ENCODE data around the gene CBLC.
A peak's percentile ranks its signal among the peaks of the same experiment; 100 is the strongest.
"Not testable (repeated sequence)": the region's sequence is repeated elsewhere in the genome, so short reads cannot be mapped to it uniquely, and the experiment has no call there.

Gene CBLC

DNA sequence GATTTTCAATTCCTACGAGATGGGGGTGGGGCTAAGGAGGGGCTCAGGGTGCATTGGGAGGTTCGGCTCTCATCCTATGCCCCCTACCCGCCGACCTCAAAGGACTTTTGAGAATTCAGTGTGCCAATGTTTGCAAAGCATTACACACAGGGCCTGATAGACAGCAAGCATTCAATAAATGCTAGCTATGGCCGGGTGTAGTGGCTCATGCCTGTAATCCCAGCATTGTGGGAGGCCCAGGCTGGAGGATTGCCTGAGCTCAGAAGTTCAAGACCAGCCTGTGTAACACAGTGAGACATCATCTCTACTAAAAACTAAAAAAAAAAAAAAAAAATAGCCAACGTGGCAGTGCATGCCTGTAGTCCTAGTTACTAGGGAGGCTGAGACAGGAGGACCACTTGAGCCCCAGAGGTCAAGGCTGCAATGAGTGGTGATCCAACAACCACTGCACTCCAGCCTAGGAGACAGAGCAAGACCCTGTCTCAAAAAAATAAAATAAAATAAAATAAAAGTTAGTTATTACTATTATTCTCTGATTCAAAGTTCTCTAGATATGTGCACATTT is 1.9 kb upstream of the CBLC start:
- TF ChIP-seq, protein P1, sequence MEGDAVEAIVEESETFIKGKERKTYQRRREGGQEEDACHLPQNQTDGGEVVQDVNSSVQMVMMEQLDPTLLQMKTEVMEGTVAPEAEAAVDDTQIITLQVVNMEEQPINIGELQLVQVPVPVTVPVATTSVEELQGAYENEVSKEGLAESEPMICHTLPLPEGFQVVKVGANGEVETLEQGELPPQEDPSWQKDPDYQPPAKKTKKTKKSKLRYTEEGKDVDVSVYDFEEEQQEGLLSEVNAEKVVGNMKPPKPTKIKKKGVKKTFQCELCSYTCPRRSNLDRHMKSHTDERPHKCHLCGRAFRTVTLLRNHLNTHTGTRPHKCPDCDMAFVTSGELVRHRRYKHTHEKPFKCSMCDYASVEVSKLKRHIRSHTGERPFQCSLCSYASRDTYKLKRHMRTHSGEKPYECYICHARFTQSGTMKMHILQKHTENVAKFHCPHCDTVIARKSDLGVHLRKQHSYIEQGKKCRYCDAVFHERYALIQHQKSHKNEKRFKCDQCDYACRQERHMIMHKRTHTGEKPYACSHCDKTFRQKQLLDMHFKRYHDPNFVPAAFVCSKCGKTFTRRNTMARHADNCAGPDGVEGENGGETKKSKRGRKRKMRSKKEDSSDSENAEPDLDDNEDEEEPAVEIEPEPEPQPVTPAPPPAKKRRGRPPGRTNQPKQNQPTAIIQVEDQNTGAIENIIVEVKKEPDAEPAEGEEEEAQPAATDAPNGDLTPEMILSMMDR (conservative IDR thresholded peaks at IDR 0.05; ENCODE audit: control insufficient read depth, insufficient read depth, low read depth, low read length), result no peak
- no peak overlapping the region for H3K4me3 ChIP-seq (ENCODE audit: control insufficient read depth, low read depth, low read length)
- DNase-seq (ENCODE audit: low read depth), result no peak

DNA sequence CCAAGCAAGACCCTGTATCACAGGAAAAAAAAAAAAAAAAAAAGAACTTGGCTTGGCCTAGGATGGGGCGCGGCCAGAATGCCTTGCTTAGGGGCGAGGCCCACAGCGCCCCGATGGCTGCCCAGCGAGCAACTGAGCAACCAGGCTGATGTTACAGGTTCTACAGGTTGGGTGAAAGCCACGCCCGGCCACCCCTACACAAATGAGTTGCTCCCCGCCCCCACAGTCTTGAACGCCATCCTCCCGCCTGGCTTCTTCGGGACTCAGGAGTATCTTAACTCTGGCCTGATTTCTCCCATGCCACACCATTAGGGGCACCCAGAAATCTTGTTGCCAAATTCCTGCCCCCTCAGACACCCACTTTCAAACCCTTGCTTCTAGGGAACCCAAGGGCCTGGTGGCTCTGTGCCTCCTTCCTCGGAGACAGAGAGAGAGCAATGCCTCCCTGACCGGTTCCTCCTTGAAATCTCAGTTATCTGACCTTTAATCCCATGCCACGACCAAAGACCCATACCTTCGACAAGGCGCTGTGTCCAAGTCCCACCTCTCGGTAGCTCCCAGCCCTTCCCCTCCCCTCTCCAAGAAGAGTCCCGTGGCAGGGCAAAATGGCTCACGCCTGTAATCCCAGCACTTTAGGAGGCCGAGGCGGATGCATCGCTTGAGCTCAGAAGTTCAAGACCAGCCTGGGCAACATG is 1.1 kb upstream of the CBLC start:
- TF ChIP-seq, protein P1 (conservative IDR thresholded peaks at IDR 0.05; ENCODE audit: control insufficient read depth, insufficient read depth, low read depth, low read length), result no peak

DNA sequence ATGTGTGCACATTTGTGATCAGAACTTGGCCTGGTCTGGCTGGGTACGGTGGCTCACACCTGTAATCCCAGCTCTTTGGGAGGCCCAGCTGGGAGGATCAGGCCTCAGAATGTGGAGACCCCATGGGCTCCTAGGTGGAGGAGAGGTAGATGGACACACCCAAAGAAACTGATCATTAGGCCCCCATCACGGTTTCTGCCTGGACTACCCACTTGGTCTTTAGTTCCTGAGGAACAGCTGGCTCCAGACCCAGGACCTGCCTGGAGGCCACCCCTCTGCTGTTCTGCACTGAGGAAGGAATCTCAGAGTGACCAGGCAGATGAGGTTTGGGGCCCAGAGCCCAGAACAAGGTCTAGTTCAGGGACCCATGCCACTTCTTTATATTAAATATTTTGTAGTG is 1.5 kb downstream of the CBLC start:
- DNase-seq (ENCODE audit: low read depth), result no peak
- H3K4me3 ChIP-seq (ENCODE audit: control insufficient read depth, low read depth, low read length), result no peak overlapping the region
- TF ChIP-seq, protein P1 (conservative IDR thresholded peaks at IDR 0.05; ENCODE audit: control insufficient read depth, insufficient read depth, low read depth, low read length), result no peak

More for the DNA sequence above, 1.1 kb upstream of the CBLC start:
- no peak for DNase-seq (ENCODE audit: low read depth)
- H3K4me3 ChIP-seq (ENCODE audit: control insufficient read depth, low read depth, low read length), result no peak overlapping the region

DNA sequence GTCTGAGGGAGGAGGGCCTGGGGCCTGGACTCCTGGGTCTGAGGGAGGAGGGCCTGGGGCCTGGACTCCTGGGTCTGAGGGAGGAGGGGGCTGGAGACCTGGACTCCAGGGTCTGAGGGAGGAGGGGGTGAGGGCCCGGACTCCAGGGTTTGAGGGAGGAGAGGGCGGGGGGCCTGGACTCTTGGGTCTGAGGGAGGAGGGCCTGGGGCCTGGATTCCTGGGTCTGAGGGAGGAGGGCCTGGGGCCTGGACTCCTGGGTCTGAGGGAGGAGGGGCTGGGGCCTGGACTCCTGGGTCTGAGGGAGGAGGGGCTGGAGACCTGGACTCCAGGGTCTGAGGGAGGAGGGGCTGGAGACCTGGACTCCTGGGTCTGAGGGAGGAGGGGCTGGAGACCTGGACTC is 4.0 kb downstream of the CBLC start:
- DNase-seq (ENCODE audit: low read depth); H3K4me3 ChIP-seq (ENCODE audit: control insufficient read depth, low read depth, low read length): not testable (repeated sequence)

DNA sequence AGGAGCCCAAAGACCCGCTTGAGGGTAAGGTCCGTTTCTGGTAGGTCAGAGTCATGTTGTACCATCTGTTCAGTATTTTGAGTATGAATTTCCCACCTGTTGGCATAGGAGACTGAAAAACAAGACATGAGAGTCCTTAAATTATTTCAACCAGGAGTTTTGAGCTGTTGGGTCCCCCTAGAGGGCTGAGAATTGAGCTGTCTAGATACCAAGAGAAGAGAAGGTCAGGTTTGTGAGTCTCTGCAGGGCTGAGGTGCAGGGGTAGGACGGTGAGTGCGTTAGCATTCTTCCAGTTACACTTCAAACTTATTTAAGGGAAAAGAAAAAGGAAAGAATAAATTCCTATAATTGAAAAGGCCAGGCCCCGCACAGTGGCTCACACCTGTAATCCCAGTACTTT is 5.0 kb downstream of the CBLC start:
- TF ChIP-seq, protein P1 (conservative IDR thresholded peaks at IDR 0.05; ENCODE audit: control insufficient read depth, insufficient read depth, low read depth, low read length), result peak; percentile 4

DNA sequence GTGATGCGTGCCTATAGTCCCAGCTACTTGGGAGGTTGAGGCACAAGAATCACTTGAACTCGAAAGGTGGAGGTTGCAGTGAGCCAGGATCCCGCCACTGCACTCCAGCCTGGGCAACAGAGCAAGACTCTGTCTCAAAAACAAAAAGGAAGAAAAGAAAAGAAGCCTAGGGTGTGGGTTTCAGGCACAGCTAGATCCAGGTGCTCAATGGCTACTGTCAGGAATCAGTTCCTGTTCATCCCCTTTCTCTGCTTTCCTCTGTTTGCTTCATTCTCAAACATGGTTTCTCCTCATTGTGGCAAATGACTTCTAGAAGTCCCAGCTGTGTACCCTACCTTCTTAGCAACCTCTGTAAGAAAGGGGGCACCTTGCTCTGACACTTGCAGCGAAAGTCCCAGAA is 5.9 kb downstream of the CBLC start:
- DNase-seq (ENCODE audit: low read depth), result no peak
- H3K4me3 ChIP-seq (ENCODE audit: control insufficient read depth, low read depth, low read length), result no peak overlapping the region
- TF ChIP-seq, protein P1 (conservative IDR thresholded peaks at IDR 0.05; ENCODE audit: control insufficient read depth, insufficient read depth, low read depth, low read length), result no peak

More for the DNA sequence above, 5.0 kb downstream of the CBLC start:
- DNase-seq (ENCODE audit: low read depth), result no peak
- no peak overlapping the region for H3K4me3 ChIP-seq (ENCODE audit: control insufficient read depth, low read depth, low read length)

DNA sequence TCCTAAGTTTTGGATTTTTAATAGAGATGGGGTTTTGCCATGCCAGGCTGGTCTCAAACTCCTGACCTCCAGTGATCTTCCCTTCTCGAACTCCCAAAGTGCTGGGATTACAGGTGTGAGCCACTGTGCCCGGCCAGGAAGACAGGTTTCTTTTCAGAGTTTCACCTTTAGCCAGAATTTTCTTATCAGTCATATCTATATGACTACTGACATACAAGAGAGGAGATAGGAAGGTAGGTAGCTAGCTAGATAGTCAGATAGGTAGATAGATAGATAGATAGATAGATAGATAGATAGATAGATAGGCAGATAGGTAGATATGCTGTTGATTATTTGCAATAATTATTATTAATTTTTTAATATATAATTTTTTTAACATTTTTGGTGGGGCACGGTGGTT is 7.6 kb downstream of the CBLC start:
- no peak for DNase-seq (ENCODE audit: low read depth)
- TF ChIP-seq, protein P1 (conservative IDR thresholded peaks at IDR 0.05; ENCODE audit: control insufficient read depth, insufficient read depth, low read depth, low read length), result no peak
- no peak overlapping the region for H3K4me3 ChIP-seq (ENCODE audit: control insufficient read depth, low read depth, low read length)

Data from fibroblast of mammary gland (primary cell).